ENCODE data around the gene TRMO. TPM values are rescaled to one million over a fixed set of nuclear protein-coding genes. Genes with fewer than 3 reads are reported as not detected.

TRMO gene
- total RNA-seq, 1 donor from 2014 or later = 9.5 TPM

- no peak for DNase-seq (ENCODE audit: low spot score)
Observed at GRCh38 chr9:97892421-97892820, 29.9 kb downstream of the TRMO start.

GRCh38 chr9:97891736-97892135 lies 30.6 kb downstream of the TRMO start:
- H3K27me3 Mint-ChIP-seq (ENCODE audit: low read depth) = peaks cover 13% of the 10 kb centered on the region
- no peak for TF ChIP-seq CTCF (IDR thresholded peaks at IDR 0.05)
- H3K4me3 Mint-ChIP-seq (ENCODE audit: unreplicated experiment) = no peak overlapping the region
- H3K36me3 Mint-ChIP-seq (ENCODE audit: low read depth) = peaks cover 20% of the 10 kb centered on the region
- DNase-seq (ENCODE audit: low spot score) = no peak
- H3K27ac Mint-ChIP-seq (ENCODE audit: unreplicated experiment) = no peak overlapping the region
- H3K9me3 Mint-ChIP-seq (ENCODE audit: low read depth) = peaks cover 22% of the 10 kb centered on the region
- H3K4me1 Mint-ChIP-seq (ENCODE audit: low read depth) = no peaks in the 10 kb centered on the region

More at GRCh38 chr9:97892421-97892820, 29.9 kb downstream of the TRMO start:
- Mint-ChIP-seq H3K36me3 (ENCODE audit: low read depth) (peaks cover 20% of the 10 kb centered on the region), H3K4me1 (ENCODE audit: low read depth) (no peaks in the 10 kb centered on the region), H3K27ac (ENCODE audit: unreplicated experiment) (no peak overlapping the region), H3K27me3 (ENCODE audit: low read depth) (peaks cover 13% of the 10 kb centered on the region), H3K4me3 (ENCODE audit: unreplicated experiment) (no peak overlapping the region), H3K9me3 (ENCODE audit: low read depth) (peaks cover 22% of the 10 kb centered on the region)
- no peak for TF ChIP-seq CTCF (IDR thresholded peaks at IDR 0.05)

GRCh38 chr9:97889941-97890887 lies 32.1 kb downstream of the TRMO start:
- Mint-ChIP-seq H3K9me3 (ENCODE audit: low read depth) (peaks cover 22% of the 10 kb centered on the region), H3K4me1 (ENCODE audit: low read depth) (no peaks in the 10 kb centered on the region), H3K4me3 (ENCODE audit: unreplicated experiment) (no peak overlapping the region), H3K27ac (ENCODE audit: unreplicated experiment) (no peak overlapping the region), H3K27me3 (ENCODE audit: low read depth) (peaks cover 13% of the 10 kb centered on the region), H3K36me3 (ENCODE audit: low read depth) (peaks cover 11% of the 10 kb centered on the region)
- no peak for DNase-seq (ENCODE audit: low spot score)
- peak; percentile 67 for TF ChIP-seq CTCF (IDR thresholded peaks at IDR 0.05)

- DNase-seq (ENCODE audit: low spot score) = no peak
- Mint-ChIP-seq H3K36me3 (ENCODE audit: low read depth) (no peaks in the 10 kb centered on the region), H3K27me3 (ENCODE audit: low read depth) (peaks cover 16% of the 10 kb centered on the region), H3K9me3 (ENCODE audit: low read depth) (peaks cover 7% of the 10 kb centered on the region), H3K27ac (ENCODE audit: unreplicated experiment) (no peak overlapping the region), H3K4me3 (ENCODE audit: unreplicated experiment) (no peak overlapping the region), H3K4me1 (ENCODE audit: low read depth) (peaks cover 15% of the 10 kb centered on the region)
- TF ChIP-seq CTCF (IDR thresholded peaks at IDR 0.05) = no peak
Observed at GRCh38 chr9:97880336-97880735, 42.0 kb downstream of the TRMO start.

- Mint-ChIP-seq H3K36me3 (ENCODE audit: low read depth) (no peaks in the 10 kb centered on the region), H3K4me1 (ENCODE audit: low read depth) (peaks cover 15% of the 10 kb centered on the region), H3K27me3 (ENCODE audit: low read depth) (peaks cover 9% of the 10 kb centered on the region), H3K27ac (ENCODE audit: unreplicated experiment) (no peak overlapping the region), H3K9me3 (ENCODE audit: low read depth) (no peaks in the 10 kb centered on the region), H3K4me3 (ENCODE audit: unreplicated experiment) (no peak overlapping the region)
- DNase-seq (ENCODE audit: low spot score) = no peak
- TF ChIP-seq CTCF (IDR thresholded peaks at IDR 0.05) = no peak
Observed at GRCh38 chr9:97876061-97876460, 46.2 kb downstream of the TRMO start.
